Lower leg skin (tissue), 4 donors: ENCODE results near the gene MRPL12. TPM values are rescaled to one million over a fixed set of nuclear protein-coding genes. Genes with fewer than 3 reads are reported as not detected.

Experiments
- DNase-seq, 2 donors: peaks; one replicate each; pipeline ENCODE4 v3.0.0-alpha.2; 2019; ENCODE audit warnings: low spot score in 2 of 2
- H3K4me3 ChIP-seq: fragments of 200-600 bp; sonication (generic); 2 replicates; pipeline ENCODE4 v1.5.1; 2017; ENCODE audit warnings: mild to moderate bottlenecking, low read depth; ENCODE audit not compliant: poor library complexity, severe bottlenecking
- POLR2A ChIP-seq, 2 donors: fragments of 450-650 bp; IDR thresholded peaks; one replicate each; pipeline ENCODE4 v1.6.1; 2016 to 2017; ENCODE audit warnings: antibody characterized with exemption in 2 of 2, mild to moderate bottlenecking in 1 of 2, moderate library complexity in 1 of 2
- WGBS, 2 donors: methylation state at CpG; one replicate each; pipeline ENCODE4 v1.1.5; 2018; 5-methylcytosine and 5-hydroxymethylcytosine counted together
- intact Hi-C: fragments of 100-400 bp; cut with DNase I; formaldehyde crosslinking; loops from one replicate; pipeline ENCODE4 v1.15.0; 2023; ENCODE audit warnings: low total_unique reads
- microRNA-seq, 2 donors: library from miRNA; unstranded; fragments of <30 nt; microRNA quantifications; one replicate each; pipeline ENCODE4, GENCODE V29; 2016; ENCODE audit warnings: borderline replicate concordance in 2 of 2, borderline number of aligned reads in 1 of 2
- total RNA-seq, 4 donors: library from RNA; depleted of rRNA; stranded (reverse); fragments of >200 nt; gene quantifications; one replicate each; pipeline ENCODE4 v1.1.0, GENCODE V29; 2016
- TF ChIP-seq, protein P1 (sequence below), 3 donors: fragments of 450-650 bp; IDR thresholded peaks; one replicate each; pipeline ENCODE4 v1.5.1; 2016; ENCODE audit warnings: antibody characterized with exemption in 3 of 3, mild to moderate bottlenecking in 3 of 3, moderate library complexity in 2 of 3

MRPL12 gene
- total RNA-seq, 4 donors from 2014 or later: 39.5 to 64.0 (median 43.1) TPM

DNA sequence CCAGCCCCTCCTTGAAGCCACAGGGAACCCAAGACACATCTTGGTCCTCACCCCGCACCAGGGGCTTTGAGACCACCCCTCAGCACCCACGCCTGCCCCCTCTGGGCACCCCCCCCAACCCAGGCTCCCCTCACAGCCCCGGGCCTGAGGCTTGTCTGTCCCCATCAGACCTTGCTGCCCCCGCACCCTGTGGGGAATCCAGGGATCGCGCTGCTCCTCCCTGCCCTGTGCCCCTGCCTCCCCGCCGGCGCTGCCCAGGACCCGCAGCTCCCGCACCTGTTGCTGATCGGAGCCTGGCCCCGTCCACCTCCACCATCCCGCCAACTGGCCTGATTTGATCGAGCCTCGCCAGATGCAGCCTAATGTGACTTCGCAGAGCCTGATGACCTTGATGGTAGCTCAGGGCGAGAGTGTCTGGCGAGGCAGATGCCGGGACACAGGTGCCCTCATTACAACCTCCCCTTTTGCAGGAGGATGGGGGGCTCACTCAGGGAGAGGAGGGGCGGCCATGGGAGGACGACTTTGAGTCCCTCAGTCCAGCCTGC lies 38.0 kb downstream of the MRPL12 start:
- TF ChIP-seq POLR2A (IDR thresholded peaks at IDR 0.05): no peak
- TF ChIP-seq, protein P1, sequence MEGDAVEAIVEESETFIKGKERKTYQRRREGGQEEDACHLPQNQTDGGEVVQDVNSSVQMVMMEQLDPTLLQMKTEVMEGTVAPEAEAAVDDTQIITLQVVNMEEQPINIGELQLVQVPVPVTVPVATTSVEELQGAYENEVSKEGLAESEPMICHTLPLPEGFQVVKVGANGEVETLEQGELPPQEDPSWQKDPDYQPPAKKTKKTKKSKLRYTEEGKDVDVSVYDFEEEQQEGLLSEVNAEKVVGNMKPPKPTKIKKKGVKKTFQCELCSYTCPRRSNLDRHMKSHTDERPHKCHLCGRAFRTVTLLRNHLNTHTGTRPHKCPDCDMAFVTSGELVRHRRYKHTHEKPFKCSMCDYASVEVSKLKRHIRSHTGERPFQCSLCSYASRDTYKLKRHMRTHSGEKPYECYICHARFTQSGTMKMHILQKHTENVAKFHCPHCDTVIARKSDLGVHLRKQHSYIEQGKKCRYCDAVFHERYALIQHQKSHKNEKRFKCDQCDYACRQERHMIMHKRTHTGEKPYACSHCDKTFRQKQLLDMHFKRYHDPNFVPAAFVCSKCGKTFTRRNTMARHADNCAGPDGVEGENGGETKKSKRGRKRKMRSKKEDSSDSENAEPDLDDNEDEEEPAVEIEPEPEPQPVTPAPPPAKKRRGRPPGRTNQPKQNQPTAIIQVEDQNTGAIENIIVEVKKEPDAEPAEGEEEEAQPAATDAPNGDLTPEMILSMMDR (IDR thresholded peaks at IDR 0.05): no peak
- no peak for DNase-seq
- H3K4me3 ChIP-seq: no peak overlapping the region
- intact Hi-C loops: no loop called here
- 43 to 46% methylated on average over 15 to 20 of the region's 22 CpGs for WGBS, 2 donors

- 56 to 62% methylated on average over 9 to 13 of the region's 26 CpGs for WGBS, 2 donors
- TF ChIP-seq, protein P1 (IDR thresholded peaks at IDR 0.05): no peak
- no peak for TF ChIP-seq POLR2A (IDR thresholded peaks at IDR 0.05)
- DNase-seq: no peak
- intact Hi-C loops: no loop called here
- H3K4me3 ChIP-seq: no peak overlapping the region
Measured at GRCh38 chr17:81741594-81742452, 38.7 kb downstream of the MRPL12 start.

Small RNAs within 50 kb of the gene (microRNA-seq; reads per million reads assigned to microRNA genes)
- gene MIR6786: 0 to 0.68 reads per million in 2 donors

Other genes starting within 250 kb of the MRPL12 start
- gene ACTG1, start 190.6 kb upstream of the MRPL12 start, total RNA-seq: 1,000 to 10,000 TPM; 3,349 to 4,521 (median 4,085) TPM
- gene FSCN2, start 175.0 kb upstream of the MRPL12 start, total RNA-seq: 1 to 10 TPM in 3 of 4 donors, under 1 TPM in 1; 0.46 to 2.7 (median 1.8) TPM
- gene FAAP100, start 151.0 kb upstream of the MRPL12 start, total RNA-seq: 10 to 100 TPM; 19.4 to 34.3 (median 28.4) TPM
- gene NPLOC4, start 66.3 kb upstream of the MRPL12 start, total RNA-seq: 10 to 100 TPM; 49.3 to 78.7 (median 67.8) TPM
- 1 to 10 TPM in 2 of 4 donors, under 1 TPM in 1, not detected in 1; 0.57 to 2.5 (median 1.6) TPM for gene TSPAN10, start 66.2 kb upstream of the MRPL12 start, total RNA-seq
- 1 to 10 TPM in 2 of 4 donors, under 1 TPM in 1, not detected in 1; 0.30 to 8.9 (median 1.1) TPM for gene PDE6G, start 46.8 kb upstream of the MRPL12 start, total RNA-seq
- 10 to 100 TPM; 33.5 to 68.3 (median 48.2) TPM for gene OXLD1, start 36.8 kb upstream of the MRPL12 start, total RNA-seq
- gene CCDC137, start 36.6 kb upstream of the MRPL12 start, total RNA-seq: 10 to 100 TPM; 19.7 to 35.2 (median 28.3) TPM
- gene ARL16, start 19.6 kb upstream of the MRPL12 start, total RNA-seq: 10 to 100 TPM; 29.2 to 45.1 (median 36.2) TPM
- gene HGS, start 19.4 kb upstream of the MRPL12 start, total RNA-seq: 100 to 1,000 TPM in 1 of 4 donors, 10 to 100 TPM in 3; 87.0 to 160 (median 92.1) TPM
- gene SLC25A10, start 8.9 kb downstream of the MRPL12 start, total RNA-seq: 10 to 100 TPM; 23.4 to 30.6 (median 25.9) TPM
- under 1 TPM; 0.16 to 0.71 (median 0.47) TPM for gene GCGR, start 100.8 kb downstream of the MRPL12 start, total RNA-seq
- gene MCRIP1, start 129.9 kb downstream of the MRPL12 start, total RNA-seq: 10 to 100 TPM; 21.6 to 41.0 (median 28.8) TPM
- gene PPP1R27, start 131.7 kb downstream of the MRPL12 start, total RNA-seq: under 1 TPM in 1 of 4 donors, not detected in 3; 0.36 TPM
- gene P4HB, start 157.2 kb downstream of the MRPL12 start, total RNA-seq: 100 to 1,000 TPM; 685 to 999 (median 839) TPM
- 100 to 1,000 TPM; 144 to 280 (median 201) TPM for gene ARHGDIA, start 168.0 kb downstream of the MRPL12 start, total RNA-seq
- 100 to 1,000 TPM in 1 of 4 donors, 10 to 100 TPM in 3; 69.4 to 116 (median 79.7) TPM for gene ALYREF, start 188.2 kb downstream of the MRPL12 start, total RNA-seq
- gene ANAPC11, start 188.4 kb downstream of the MRPL12 start, total RNA-seq: 100 to 1,000 TPM in 2 of 4 donors, 10 to 100 TPM in 2; 92.3 to 152 (median 107) TPM
- gene NPB, start 198.9 kb downstream of the MRPL12 start, total RNA-seq: 1 to 10 TPM in 2 of 4 donors, under 1 TPM in 1, not detected in 1; 0.71 to 3.3 (median 2.0) TPM
- 10 to 100 TPM; 16.2 to 37.0 (median 25.3) TPM for gene PCYT2, start 208.0 kb downstream of the MRPL12 start, total RNA-seq
- gene SIRT7, start 214.8 kb downstream of the MRPL12 start, total RNA-seq: 10 to 100 TPM; 32.0 to 44.6 (median 38.0) TPM
- gene MAFG, start 224.4 kb downstream of the MRPL12 start, total RNA-seq: 10 to 100 TPM; 17.4 to 23.2 (median 19.7) TPM
- 10 to 100 TPM in 1 of 4 donors, 1 to 10 TPM in 3; 4.2 to 13.5 (median 8.3) TPM for gene PYCR1, start 233.9 kb downstream of the MRPL12 start, total RNA-seq
- not detected for gene MYADML2, start 243.9 kb downstream of the MRPL12 start, total RNA-seq